ENCODE measurements around the gene TPM4. TPM values are rescaled to one million over a fixed set of nuclear protein-coding genes. Genes with fewer than 3 reads are reported as not detected.

TPM4 gene
- total and polyA plus RNA-seq, 9 donors = 181 to 338 (median 211) TPM

DNA sequence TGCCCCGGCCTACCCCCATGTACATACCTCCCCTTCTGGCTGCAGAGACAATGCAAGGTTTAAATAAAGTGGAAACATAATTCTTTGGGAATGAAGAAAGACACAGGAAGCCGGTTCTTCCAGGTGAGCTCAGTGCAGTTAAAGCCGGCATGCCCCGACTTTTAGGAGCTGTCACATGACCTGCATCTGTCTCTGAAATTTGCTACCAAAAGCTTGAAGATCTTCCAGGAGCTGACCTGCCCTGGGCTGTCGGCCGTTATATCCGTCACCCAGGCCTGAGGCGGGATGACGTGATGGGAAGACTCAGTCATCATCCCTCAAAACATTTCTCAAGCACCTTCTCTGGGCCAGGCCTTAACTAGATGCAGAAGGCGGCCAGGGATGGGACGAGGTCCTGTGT lies 45.7 kb downstream of the TPM4 start:
- H3K4me3 ChIP-seq (ENCODE audit: low read length) = no peak overlapping the region
- no peaks in the 10 kb centered on the region for H3K27me3 ChIP-seq (ENCODE audit: control insufficient read depth, insufficient read depth, low read length)
- no peak overlapping the region for H3K27ac ChIP-seq (ENCODE audit: low read length)
- H3K9me3 ChIP-seq (replicated peaks; ENCODE audit: control insufficient read depth, low read depth, low read length) = no peaks in the 10 kb centered on the region
- H3K36me3 ChIP-seq (ENCODE audit: control insufficient read depth, insufficient read depth, low read length) = peaks cover 85% of the 10 kb centered on the region
- peaks cover 4% of the 10 kb centered on the region for H3K4me1 ChIP-seq (ENCODE audit: control insufficient read depth, insufficient read depth, low read length)
- 97% methylated on average over 7 of the region's 11 CpGs for WGBS (ENCODE audit: insufficient coverage)
- DNase-seq = no peak

DNA sequence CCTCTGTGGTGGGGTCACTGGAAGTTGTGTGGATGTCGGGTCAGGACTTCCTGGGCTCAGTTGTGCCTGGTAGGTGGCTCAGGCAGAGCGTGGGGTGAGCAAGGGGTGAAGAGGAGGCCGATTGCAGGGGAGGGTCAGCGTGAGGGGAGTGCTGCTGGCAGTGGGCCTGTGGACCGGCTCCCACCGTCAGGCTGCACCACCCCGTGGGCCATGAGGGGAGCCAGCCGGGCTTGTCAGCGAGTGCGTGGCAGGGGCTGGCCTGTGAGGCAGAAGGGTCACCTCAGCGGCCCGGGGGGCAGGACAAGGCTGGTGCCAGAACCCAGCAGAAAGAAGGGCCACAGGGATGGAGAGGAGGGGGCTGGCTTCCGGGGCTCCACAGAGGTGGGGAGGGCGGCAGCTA lies 48.7 kb downstream of the TPM4 start:
- Histone ChIP-seq H3K27me3 (ENCODE audit: control insufficient read depth, insufficient read depth, low read length) (no peaks in the 10 kb centered on the region), H3K9me3 (replicated peaks; ENCODE audit: control insufficient read depth, low read depth, low read length) (no peaks in the 10 kb centered on the region), H3K4me1 (ENCODE audit: control insufficient read depth, insufficient read depth, low read length) (no peaks in the 10 kb centered on the region), H3K27ac (ENCODE audit: low read length) (no peak overlapping the region), H3K36me3 (ENCODE audit: control insufficient read depth, insufficient read depth, low read length) (peaks cover 90% of the 10 kb centered on the region), H3K4me3 (ENCODE audit: low read length) (no peak overlapping the region)
- 83% methylated on average over 12 of the region's 14 CpGs for WGBS (ENCODE audit: insufficient coverage)
- DNase-seq = no peak

DNA sequence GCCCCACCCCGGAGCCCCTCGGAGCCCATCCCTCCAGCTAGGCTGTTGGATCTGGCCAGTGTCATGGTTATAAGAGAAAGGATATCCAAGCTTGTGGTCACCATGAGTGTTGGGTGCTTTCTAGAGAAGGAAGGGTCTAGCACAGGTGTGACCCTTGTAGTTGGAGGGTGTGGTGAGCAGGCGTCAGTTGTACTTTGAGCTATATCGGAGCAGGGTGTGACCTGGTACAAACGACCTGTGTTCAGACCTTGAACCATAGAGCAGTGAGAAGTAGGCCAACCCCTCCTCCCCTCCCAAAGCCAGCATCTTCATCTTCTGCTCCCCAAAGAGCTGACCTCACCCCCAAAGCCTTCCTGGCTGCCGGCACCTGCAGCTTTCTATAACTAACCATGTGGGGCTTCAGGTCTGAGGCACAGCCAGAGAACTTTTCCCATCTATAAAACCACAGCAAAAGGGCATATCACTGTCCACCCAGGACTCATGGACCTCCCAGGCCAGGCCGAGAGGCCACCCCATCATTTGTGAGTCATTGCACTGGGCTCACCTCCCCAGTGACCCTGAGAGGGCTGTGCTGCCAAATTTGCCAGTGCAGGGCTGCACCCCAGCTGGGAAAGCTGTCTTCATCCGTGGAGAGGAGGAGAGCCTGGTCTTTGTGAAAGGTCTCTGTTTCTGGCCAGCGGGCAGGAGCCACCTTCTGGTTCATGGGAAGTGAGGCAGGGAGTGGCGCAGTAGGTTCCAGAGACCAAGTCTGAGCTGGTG lies 49.6 kb downstream of the TPM4 start:
- H3K36me3 ChIP-seq (ENCODE audit: control insufficient read depth, insufficient read depth, low read length) = peaks cover 94% of the 10 kb centered on the region
- H3K9me3 ChIP-seq (replicated peaks; ENCODE audit: control insufficient read depth, low read depth, low read length) = no peaks in the 10 kb centered on the region
- WGBS (ENCODE audit: insufficient coverage) = 66% methylated on average over 6 of the region's 10 CpGs
- H3K27me3 ChIP-seq (ENCODE audit: control insufficient read depth, insufficient read depth, low read length) = no peaks in the 10 kb centered on the region
- no peak overlapping the region for H3K27ac ChIP-seq (ENCODE audit: low read length)
- no peak for DNase-seq
- no peaks in the 10 kb centered on the region for H3K4me1 ChIP-seq (ENCODE audit: control insufficient read depth, insufficient read depth, low read length)
- no peak overlapping the region for H3K4me3 ChIP-seq (ENCODE audit: low read length)

DNA sequence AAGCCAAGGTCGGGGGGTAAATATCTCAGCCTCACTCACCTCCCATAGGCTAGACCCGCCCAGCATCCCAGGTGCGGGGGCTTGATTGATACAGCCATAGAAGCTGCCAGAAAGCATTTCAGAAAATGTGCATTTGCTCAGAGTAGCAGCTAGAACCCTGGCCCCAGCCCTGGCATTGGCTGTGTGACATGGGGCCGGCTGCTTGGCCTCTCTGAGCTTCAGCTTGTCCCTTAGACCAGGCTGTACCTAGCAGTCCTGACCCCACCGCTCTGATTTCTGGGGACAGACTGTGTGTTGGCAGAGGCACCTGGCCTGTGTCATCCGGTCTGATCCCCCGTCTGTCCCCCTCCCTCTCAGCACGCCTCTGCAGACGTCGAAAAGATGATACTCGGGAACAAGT lies 50.8 kb downstream of the TPM4 start:
- no peaks in the 10 kb centered on the region for H3K4me1 ChIP-seq (ENCODE audit: control insufficient read depth, insufficient read depth, low read length)
- peaks cover 85% of the 10 kb centered on the region for H3K36me3 ChIP-seq (ENCODE audit: control insufficient read depth, insufficient read depth, low read length)
- no peak for DNase-seq
- WGBS (ENCODE audit: insufficient coverage) = 87% methylated on average over 4 of the region's 11 CpGs
- no peak overlapping the region for H3K27ac ChIP-seq (ENCODE audit: low read length)
- H3K4me3 ChIP-seq (ENCODE audit: low read length) = no peak overlapping the region
- no peaks in the 10 kb centered on the region for H3K27me3 ChIP-seq (ENCODE audit: control insufficient read depth, insufficient read depth, low read length)
- no peaks in the 10 kb centered on the region for H3K9me3 ChIP-seq (replicated peaks; ENCODE audit: control insufficient read depth, low read depth, low read length)

DNA sequence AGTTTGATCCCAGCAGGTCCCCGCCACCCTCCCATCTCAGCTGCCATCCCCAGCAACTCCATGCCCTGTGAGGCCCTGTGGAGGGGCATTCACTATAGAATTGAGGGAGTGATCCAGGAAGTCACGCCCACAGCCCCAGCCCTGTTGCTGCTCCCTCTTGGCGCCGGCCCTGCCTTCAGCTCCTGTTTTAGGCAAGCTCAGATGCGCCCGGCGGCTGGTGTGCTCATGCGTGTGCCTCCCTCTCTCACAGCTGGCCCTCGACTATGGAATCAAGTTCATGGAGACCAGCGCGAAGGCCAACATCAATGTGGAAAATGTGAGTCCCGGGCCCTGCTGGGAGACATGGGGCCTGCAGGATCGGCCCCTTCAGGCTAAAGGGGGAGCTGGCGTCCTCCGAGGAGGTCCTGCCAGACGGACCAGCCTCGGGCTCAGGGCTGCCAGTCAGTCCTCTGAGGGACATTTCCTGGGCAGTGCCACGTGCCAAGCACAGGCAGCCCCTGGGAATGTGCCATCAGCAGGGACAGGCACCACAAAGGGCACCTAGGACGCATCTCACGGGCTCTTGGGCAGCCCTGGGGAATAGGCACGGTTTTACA lies 51.6 kb downstream of the TPM4 start:
- Histone ChIP-seq H3K36me3 (ENCODE audit: control insufficient read depth, insufficient read depth, low read length) (peaks cover 85% of the 10 kb centered on the region), H3K27me3 (ENCODE audit: control insufficient read depth, insufficient read depth, low read length) (no peaks in the 10 kb centered on the region)
- 90% methylated on average over 19 of the region's 21 CpGs for WGBS (ENCODE audit: insufficient coverage)

DNA sequence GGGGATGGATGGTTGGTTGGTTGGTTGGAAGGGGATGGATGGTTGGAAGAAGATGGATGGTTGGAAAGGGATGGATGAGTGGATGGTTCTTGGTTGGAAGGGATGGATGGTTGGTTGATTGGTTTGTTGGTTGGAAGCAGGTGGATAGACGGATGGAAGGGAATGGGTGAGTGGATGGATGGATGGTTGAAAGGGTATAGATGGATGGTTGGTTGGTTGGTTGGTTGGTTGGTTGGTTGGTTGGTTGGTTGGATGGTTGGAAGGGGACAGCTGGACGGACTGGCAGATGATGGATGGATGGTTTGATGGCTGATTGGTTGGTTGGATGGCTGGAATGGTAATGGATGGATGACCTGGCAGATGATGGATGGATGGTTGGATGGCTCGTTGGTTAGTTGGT lies 55.4 kb downstream of the TPM4 start:
- H3K4me1 ChIP-seq (ENCODE audit: control insufficient read depth, insufficient read depth, low read length) = no peaks in the 10 kb centered on the region
- no peak for DNase-seq
- H3K9me3 ChIP-seq (replicated peaks; ENCODE audit: control insufficient read depth, low read depth, low read length) = no peaks in the 10 kb centered on the region
- no peak overlapping the region for H3K27ac ChIP-seq (ENCODE audit: low read length)
- H3K27me3 ChIP-seq (ENCODE audit: control insufficient read depth, insufficient read depth, low read length) = no peaks in the 10 kb centered on the region
- H3K36me3 ChIP-seq (ENCODE audit: control insufficient read depth, insufficient read depth, low read length) = peaks cover 67% of the 10 kb centered on the region
- H3K4me3 ChIP-seq (ENCODE audit: low read length) = no peak overlapping the region
- 97% methylated on average over 3 of the region's 3 CpGs for WGBS (ENCODE audit: insufficient coverage)

More for the DNA sequence above, 51.6 kb downstream of the TPM4 start:
- no peaks in the 10 kb centered on the region for H3K4me1 ChIP-seq (ENCODE audit: control insufficient read depth, insufficient read depth, low read length)
- no peak for DNase-seq
- H3K4me3 ChIP-seq (ENCODE audit: low read length) = no peak overlapping the region
- no peak overlapping the region for H3K27ac ChIP-seq (ENCODE audit: low read length)
- no peaks in the 10 kb centered on the region for H3K9me3 ChIP-seq (replicated peaks; ENCODE audit: control insufficient read depth, low read depth, low read length)

DNA sequence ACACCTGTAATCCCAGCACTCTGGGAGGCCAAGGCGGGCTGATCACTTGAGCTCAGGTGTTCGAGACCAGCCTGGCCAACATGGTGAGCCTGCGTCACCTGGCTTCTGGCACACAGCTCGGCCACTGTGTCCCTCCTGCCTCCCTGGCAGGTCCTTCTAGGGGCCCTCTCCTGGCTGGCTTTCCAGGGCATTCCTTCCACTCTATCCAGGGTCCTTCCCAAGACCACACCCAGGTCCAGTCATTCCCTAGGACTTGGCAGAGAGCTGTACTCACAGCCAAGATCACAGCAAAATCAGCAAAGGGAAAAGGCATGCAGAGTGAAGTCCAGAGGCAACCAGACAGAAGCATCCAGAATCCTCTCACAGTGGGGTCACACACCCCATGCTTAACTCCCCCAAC lies 57.5 kb downstream of the TPM4 start:
- Histone ChIP-seq H3K9me3 (replicated peaks; ENCODE audit: control insufficient read depth, low read depth, low read length) (no peaks in the 10 kb centered on the region), H3K4me1 (ENCODE audit: control insufficient read depth, insufficient read depth, low read length) (no peaks in the 10 kb centered on the region), H3K27me3 (ENCODE audit: control insufficient read depth, insufficient read depth, low read length) (no peaks in the 10 kb centered on the region), H3K36me3 (ENCODE audit: control insufficient read depth, insufficient read depth, low read length) (peaks cover 47% of the 10 kb centered on the region), H3K27ac (ENCODE audit: low read length) (no peak overlapping the region), H3K4me3 (ENCODE audit: low read length) (no peak overlapping the region)
- DNase-seq = no peak
- WGBS (ENCODE audit: insufficient coverage) = 94% methylated on average over 4 of the region's 4 CpGs

DNA sequence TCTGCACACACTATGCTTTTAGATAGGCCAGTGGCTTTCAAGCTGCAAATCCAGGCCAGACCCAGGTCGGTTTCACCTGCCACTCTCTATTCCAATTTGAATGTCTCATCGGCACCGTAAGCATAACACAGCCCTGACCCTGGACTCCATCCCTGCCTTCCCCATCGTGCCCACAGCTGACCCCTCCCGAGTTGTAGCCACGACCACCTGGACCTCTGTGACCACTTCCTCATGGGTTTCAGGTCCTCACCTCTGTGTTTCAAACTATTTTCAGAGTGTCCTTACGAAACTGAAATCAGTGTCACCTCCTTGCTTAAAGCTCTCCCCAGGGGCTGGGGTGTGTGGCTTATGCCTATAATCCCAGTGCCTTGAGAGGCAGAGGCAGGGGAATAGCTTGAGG lies 58.2 kb downstream of the TPM4 start:
- DNase-seq = no peak
- Histone ChIP-seq H3K36me3 (ENCODE audit: control insufficient read depth, insufficient read depth, low read length) (peaks cover 40% of the 10 kb centered on the region), H3K9me3 (replicated peaks; ENCODE audit: control insufficient read depth, low read depth, low read length) (no peaks in the 10 kb centered on the region), H3K4me1 (ENCODE audit: control insufficient read depth, insufficient read depth, low read length) (no peaks in the 10 kb centered on the region), H3K27ac (ENCODE audit: low read length) (no peak overlapping the region), H3K27me3 (ENCODE audit: control insufficient read depth, insufficient read depth, low read length) (no peaks in the 10 kb centered on the region), H3K4me3 (ENCODE audit: low read length) (no peak overlapping the region)
- WGBS (ENCODE audit: insufficient coverage) = 76% methylated on average over 6 of the region's 7 CpGs

DNA sequence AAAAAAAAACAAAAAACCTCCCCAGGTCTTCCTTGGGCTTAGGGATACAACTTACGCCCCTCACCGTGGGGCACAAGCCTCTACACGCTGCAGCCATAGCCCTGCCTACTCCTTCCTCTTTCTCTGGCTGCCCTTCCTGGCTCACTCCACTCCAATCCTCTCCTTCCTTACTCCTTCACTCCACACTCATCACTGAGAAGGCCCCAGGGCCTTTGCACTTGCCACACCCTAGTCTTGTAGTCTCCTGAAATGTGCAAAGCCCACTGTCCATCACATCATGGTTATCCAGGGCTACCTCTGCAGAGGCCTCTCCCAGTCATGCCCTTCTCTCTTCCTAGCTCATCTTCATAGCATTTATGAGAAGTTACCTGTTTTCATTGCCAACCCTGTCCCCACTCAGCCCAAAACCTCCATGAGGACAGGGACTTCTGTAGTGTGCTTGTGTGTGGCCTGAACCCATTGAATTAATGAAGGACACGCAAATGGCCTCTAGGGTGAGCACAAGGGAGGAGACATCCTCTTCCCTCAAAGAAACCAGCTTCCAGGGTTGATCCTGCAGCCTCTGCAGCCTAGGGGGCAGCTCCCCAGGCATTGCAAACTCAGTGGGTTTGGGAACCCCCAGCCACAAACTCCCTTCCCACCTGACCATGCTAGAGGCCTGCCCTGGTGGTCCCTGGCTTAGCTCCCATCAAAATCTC lies 59.3 kb downstream of the TPM4 start:
- Histone ChIP-seq H3K27ac (ENCODE audit: low read length) (no peak overlapping the region), H3K27me3 (ENCODE audit: control insufficient read depth, insufficient read depth, low read length) (no peaks in the 10 kb centered on the region), H3K4me3 (ENCODE audit: low read length) (no peak overlapping the region), H3K9me3 (replicated peaks; ENCODE audit: control insufficient read depth, low read depth, low read length) (no peaks in the 10 kb centered on the region), H3K4me1 (ENCODE audit: control insufficient read depth, insufficient read depth, low read length) (no peaks in the 10 kb centered on the region), H3K36me3 (ENCODE audit: control insufficient read depth, insufficient read depth, low read length) (peaks cover 30% of the 10 kb centered on the region)
- WGBS (ENCODE audit: insufficient coverage) = 83% methylated on average over 3 of the region's 4 CpGs
- no peak for DNase-seq

DNA sequence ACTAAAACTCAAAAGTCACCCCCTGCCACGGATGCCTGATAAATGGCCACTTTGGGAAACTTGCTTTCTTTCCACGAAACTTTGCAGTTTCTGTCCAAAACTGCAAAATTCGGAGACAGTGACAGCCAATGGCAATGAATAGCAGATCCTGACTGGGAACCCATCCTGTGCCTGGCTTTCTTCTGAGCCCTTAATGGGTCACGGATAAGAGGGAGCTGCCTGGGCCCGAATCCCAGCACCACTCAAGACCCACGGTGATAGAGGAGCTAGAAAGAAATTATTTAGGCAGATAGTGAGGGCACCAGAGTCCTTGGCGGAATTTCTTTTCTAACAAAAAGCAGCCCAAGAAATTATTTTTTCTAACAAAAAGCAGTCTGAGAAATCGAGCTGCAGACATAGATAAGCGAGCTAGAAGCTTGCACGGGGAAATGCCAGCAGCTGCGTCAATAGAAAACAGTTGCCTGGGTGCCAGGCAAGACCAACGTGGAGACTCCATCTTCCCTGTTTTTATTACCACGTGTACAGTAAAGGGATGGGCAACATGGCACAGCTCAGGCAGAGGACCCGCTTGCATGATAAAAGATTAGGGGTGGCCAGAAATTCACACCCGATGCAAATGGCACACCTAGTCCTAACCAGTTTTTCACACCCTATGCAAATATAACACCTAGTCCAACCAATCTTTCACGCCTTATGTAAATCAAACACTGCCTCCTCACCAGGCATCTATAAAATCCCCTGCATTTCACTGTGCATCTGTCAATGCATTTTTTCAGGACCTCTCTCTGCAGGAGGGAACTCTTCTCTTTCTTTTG lies 60.1 kb downstream of the TPM4 start:
- Histone ChIP-seq H3K4me3 (ENCODE audit: low read length) (no peak overlapping the region), H3K4me1 (ENCODE audit: control insufficient read depth, insufficient read depth, low read length) (no peaks in the 10 kb centered on the region), H3K27me3 (ENCODE audit: control insufficient read depth, insufficient read depth, low read length) (no peaks in the 10 kb centered on the region), H3K27ac (ENCODE audit: low read length) (no peak overlapping the region), H3K36me3 (ENCODE audit: control insufficient read depth, insufficient read depth, low read length) (peaks cover 29% of the 10 kb centered on the region), H3K9me3 (replicated peaks; ENCODE audit: control insufficient read depth, low read depth, low read length) (no peaks in the 10 kb centered on the region)
- WGBS (ENCODE audit: insufficient coverage) = 65% methylated on average over 6 of the region's 16 CpGs
- DNase-seq = no peak
